Caki2 (cell line): ENCODE measurements around the gene MYO1B. TPM values are rescaled to one million over a fixed set of nuclear protein-coding genes. Genes with fewer than 3 reads are reported as not detected.
A peak's percentile ranks its signal among the peaks of the same experiment; 100 is the strongest.

Experiments used
- DNase-seq: peaks from one replicate; pipeline ENCODE4 v3.0.0-alpha.2; 2015; ENCODE audit warnings: low read depth
- in situ Hi-C: cut with HindIII; loops from 2 replicates; pipeline ENCODE4 v1.10.0; 2016; ENCODE audit warnings: low sequenced_read_pairs, low pct_unique_long_range_greater_than_20kb, mixed read lengths
- total RNA-seq: library from RNA; depleted of rRNA; stranded (reverse); fragments of >200 nt; shearing (Covaris generic); gene quantifications from 2 replicates; pipeline ENCODE4 v1.2.3, GENCODE V29; 2014; ENCODE audit warnings: low replicate concordance

The MYO1B gene
- total RNA-seq, 1 experiment from 2014 or later, result 47.0 TPM

DNA sequence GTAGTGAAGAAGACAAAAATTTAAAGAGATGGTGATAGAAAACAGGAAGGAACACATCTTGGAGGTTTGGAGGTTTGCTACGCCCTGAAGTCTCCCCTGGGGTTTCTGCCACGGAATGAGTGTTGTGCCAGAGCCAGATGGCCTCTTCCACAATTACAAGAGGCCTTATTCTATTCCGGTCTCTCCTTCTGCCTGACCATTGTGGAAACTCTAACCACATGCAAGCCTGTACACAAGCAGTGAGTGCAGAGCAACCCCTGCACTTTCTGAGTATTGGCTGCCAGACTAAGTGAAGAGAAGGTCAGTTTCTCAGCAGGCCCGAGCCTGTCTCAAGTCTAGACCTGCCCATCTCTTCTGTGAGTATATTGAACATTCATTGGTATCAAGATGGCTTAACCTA lies 22.7 kb upstream of the MYO1B start:
- in situ Hi-C loops, result no loop called here
- DNase-seq, result no peak

DNA sequence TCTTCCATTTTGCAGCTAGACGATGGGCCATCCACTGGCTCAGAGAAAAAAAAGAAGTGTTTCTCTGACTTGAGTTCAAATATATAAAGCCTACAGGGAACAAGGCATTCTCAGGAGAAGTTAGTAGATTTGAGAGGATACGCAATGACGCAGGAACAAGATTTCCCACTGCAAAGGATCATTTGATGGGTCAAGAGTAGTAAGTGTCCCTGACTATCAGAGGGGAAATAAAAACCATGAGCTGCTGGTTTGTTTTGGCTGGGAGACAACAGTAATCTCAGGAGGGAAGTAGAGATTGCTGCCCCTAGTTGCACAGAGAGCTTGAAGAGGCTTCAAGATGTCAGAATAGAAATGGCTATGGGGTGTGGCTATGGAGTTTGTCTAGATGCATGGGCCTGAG lies 22.3 kb upstream of the MYO1B start:
- in situ Hi-C loops, result no loop called here
- DNase-seq, result peak; percentile 37

DNA sequence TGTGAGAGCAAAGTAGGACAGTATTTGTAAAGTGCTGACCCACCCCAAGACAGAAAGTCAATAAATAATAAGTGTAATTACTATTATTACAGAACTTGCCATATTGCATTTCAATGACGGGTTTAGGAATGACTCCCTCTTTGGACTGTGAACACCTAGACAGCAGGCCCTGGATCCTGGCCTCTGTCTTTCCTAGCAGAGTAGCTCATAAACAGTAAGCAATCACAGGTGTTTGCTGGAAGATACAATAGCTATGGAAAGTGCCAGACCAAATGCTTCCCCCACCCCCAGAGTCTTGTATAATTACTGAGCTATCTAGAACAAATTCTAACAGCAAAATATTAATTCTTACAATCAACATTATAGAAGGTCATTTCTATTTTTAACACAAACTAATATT lies 20.1 kb upstream of the MYO1B start:
- no peak for DNase-seq
- in situ Hi-C loops, result no loop called here

DNA sequence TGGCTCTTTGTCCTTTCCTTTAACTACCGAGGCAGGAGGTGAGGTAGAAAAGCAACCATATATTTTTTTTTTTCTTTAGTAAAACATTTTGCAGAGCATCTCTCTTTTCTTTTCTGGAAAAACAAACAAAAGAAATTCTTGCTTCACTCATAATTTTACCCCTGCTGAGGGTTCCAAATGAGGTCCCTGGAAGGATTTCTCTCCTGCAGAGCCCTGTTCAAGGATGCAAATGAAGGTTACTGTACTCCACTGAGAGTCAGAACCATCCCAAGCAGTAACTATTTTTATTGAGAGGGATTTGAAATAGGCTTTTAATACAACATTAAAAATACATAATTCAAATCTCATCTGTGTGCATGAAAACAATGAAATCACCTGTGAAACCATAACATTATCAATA lies 19.5 kb upstream of the MYO1B start:
- DNase-seq, result no peak
- in situ Hi-C loops, result no loop called here

DNA sequence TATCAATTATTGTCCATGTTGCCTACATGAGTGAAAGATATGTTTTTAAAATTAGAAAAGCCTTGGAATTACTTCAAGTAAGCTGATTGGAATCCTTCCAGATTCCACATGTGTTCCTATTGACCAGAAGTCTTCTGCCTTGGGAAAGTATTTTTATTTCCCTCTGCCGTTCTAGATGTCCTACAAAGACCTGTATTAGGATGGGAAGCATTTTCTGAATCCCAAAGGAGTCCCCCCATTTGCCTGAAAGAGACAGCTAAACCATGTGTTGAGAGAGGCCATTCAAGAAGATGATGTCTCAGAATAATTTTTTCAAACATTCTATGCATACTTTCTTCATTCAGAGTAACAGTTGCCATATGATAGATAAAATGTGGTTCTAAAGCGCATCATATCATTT lies 19.0 kb upstream of the MYO1B start:
- DNase-seq, result no peak
- in situ Hi-C loops, result no loop called here

DNA sequence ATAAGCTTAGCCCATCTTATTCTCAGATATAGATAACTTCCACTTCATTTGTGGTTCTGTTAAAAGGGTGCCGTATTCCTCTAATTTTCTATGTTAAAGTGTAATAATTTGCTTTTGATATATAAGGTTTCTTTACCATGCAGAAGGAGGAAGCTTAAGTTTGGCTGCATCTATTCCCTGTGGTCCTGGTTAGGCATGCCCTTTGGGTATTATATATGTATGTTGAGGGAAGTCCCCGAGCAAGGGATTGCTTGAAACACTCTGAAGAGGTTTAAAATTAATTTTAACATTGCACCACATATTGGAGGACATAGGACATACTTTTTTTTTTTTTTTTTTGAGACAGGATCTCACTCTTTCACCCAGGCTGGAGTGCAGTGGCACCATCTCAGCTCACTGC lies 16.9 kb upstream of the MYO1B start:
- in situ Hi-C loops, result no loop called here
- DNase-seq, result no peak

DNA sequence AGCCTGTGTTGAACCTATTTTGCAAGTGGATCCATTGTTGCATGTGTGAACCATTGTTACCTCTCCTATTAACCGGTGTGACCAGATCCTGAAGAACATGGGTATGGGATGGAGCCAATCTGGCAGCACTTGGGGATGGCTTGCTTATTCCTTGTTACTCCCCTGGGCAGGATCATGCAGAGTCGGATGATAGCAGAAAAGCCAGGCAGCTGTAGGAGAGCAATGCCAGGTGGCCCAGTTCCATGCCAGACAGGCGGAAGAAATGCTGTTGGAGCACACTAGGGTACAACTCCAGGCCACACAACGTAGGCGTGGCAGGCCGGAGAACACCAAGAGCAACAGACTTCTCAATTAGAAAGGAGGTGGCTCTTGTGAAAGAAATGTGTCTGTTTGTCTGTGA lies 16.3 kb upstream of the MYO1B start:
- DNase-seq, result no peak
- in situ Hi-C loops, result no loop called here

DNA sequence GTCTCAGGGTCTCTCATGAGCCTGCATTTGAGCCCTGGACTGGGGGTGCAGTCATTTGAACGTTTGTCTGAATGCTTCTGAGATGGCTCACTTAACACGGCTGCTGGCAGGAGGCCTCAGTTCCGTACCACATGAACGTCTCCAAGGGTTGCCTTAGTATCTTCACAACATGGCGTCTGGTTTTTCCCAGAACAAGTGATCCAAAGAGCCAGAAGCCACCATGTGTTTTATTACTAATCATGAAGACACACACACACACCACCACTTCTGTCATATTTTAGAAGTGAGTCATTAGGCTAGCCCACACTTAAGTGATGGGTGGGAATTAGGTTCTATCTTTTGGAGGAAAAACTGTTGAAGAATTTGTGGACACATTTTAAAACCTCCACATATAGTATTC lies 15.0 kb upstream of the MYO1B start:
- in situ Hi-C loops, result no loop called here
- peak; percentile 76 for DNase-seq

DNA sequence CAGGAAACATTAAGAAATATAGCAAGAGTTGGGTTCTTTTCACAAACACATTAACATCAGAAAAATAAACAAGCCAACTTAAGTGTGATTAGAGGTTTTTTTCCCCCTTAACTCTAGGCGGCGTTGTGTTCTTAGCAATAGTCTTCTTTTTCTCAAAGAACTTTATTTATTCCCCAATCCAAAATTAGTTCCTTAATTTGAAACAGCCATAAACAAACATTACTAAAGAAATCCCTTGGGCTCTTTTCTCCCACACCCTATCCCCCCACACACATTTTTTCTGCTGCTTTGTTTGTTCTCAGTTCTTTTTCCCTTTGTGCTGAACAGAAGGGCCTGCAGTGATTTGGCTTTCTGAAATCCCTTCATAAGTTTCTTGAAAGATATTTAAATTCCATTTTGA lies 13.2 kb upstream of the MYO1B start:
- peak; percentile 34 for DNase-seq
- in situ Hi-C loops, result no loop called here

DNA sequence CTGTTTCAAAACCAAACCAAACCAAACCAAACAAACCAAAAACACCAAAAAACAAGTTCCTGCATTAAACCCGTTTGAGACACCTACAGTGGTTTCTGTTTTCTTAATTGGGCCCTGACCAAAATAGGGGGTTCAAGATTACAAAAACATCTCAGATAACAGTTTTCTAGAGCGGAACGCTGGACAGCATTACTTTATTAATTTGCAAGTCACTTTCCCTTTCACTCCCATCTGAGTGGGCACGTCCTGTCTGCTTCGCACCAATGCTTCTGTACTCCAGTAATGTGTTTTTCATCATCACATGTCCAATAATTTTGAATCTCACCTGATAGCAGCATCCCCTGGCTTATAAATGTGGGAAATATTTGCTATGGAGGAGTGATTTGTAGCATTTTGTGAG lies 11.7 kb upstream of the MYO1B start:
- in situ Hi-C loops, result no loop called here
- DNase-seq, result no peak

DNA sequence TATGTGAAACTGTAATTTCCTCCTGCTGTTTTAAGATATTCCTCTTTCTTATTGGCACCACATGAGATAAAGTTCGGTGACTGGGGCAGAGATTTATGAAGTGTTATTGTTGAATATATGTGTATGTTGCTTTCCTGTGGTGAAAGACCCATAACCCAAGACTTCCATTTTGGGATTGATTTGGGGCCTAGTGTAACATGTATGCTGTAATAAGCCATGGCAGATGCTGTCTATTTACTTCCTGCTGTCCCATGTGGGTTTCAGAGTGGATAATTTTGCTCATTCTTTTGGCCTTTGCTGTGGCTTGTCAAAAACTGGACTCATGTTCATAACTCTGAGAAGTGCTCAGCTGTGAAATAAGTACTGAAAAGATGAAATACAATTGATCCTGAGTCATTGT lies 10.8 kb upstream of the MYO1B start:
- no peak for DNase-seq
- in situ Hi-C loops, result no loop called here

DNA sequence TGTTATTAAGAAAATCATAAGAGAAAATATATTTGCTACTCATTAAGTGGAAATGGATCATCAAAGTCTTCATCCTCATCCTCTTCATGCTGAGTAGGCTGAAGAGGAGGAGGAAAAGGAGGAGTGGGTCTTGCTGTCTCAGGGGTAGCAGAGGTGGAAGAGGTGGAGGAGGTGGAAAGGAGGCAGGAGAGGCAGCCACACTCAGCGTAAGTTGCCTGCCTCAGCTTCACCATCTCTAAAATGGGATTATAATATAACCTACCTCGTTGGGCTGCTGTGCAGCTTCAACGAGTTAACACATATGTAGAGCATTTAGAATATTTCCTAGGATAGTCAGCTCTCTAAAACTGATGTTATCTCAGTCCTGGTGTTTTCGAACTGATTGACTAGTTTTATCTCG lies 4.3 kb upstream of the MYO1B start:
- in situ Hi-C loops, result no loop called here
- no peak for DNase-seq

DNA sequence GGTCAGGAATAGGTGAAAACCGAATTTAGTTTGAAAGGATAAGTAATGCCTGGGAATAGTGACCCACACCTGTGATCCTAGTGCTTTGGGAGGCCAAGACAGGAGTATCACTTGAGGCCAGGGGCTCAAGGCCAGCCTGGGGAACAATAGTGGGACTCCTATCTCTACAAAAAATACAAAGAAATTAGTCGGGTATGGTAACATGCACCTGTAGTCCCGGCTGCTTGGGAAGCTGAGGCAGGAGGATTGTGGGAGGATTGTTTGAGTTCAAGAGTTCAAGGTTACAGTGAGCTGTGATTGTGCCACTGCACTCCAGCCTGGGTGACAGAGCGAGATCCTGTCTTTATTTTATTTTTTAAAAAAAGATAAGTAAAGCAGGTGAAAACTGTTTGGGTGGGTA lies 3.8 kb upstream of the MYO1B start:
- in situ Hi-C loops, result no loop called here
- DNase-seq, result no peak

DNA sequence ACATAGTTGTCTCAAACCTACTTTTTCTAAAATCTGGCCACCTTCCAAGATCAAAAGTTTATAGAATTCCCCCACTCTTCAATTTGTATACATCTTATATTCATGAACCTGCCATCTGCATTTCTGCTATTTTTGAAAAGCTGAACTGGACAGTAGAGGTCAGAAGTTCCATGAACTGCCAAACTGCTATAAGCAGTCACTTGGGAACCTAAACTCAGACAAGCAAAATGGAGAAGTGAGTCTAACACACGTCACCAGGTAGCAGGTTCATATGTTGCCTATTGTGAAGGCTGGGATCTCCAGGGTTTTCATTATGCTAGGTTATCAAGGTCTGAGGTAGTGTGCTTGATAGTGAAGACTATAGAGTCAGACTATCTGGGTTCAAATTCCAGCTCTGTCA lies 2.0 kb upstream of the MYO1B start:
- no peak for DNase-seq
- in situ Hi-C loops, result no loop called here

DNA sequence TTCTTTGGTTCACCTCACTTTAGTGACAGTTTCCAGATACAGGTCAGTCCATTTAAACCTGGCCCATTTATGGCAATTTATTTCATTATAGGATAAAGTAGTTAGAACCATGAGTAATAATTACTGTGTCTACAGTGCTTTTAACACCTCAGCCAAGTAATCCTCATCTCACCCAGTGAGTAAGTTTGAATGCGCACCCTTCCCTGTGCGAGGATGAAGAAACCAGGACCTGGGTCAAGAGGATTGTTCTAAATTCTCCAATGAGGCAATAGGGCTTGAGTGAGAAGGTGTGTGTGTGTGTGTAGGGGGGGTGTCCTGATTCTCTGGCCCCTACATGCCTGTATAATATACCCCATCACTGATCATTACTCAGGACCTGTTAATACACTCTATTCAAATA lies 854 bp upstream of the MYO1B start:
- no peak for DNase-seq
- in situ Hi-C loops, result no loop called here

DNA sequence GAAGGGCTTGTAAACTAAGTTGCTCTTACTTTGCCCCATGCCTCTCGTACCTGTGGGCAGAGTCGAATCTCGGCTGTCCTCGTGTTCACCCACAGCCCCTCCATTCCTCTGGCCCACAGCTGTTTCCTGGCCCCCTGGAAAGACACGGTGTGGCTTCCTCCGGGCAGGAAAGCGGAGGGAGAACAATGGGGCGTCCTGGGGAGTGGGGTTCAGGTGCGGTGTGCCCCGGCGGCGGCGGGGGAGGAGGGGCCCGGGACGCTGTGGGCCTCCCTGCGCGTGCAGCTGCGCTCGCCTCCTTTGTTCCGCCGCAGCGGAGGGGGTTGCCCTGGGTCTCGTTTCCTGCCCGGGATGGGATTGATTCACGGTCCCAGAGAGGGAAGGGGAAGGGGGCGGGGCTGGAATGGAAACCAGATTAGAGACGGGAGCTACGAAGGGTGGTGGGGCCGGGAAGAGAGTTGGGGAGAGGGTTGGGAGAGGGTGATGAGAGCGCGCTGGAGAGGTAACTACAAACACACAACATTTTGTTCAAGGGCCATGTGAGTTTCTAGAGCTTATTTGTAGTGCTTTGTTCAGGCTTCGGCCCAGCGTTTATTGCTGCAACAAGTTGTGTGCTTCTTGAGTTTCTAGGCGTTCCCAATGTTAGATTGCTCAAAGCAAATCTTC lies 796 bp downstream of the MYO1B start:
- peak; percentile 54 for DNase-seq
- in situ Hi-C loops, result no loop called here

DNA sequence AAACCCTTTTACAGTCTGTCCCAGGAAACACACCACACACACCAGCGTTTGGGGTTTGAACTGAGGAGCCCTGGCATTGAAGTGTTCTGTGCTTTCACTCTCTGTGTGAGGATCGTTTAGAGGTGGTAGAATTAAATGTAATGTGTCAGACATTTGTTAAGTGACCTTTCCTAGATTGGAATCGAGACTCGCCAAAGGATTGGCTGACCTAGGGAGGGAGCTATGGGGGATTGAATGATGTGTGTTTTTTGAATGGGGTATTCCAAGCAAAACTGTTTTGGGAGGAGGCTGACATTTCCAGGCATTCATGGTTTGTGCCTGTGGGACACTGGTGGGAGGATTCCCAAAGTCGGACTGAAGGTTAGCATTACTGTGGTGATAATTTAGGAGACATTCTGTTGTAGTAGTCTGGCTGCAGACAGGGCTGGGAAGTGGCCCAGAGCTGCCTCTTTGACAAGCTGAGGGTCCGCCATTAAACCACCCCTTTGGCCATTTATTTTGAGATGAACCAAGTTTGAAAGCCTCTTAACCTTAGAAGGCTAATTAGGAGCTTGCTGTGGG lies 1.7 kb downstream of the MYO1B start:
- DNase-seq, result peak; percentile 15
- in situ Hi-C loops, result no loop called here

DNA sequence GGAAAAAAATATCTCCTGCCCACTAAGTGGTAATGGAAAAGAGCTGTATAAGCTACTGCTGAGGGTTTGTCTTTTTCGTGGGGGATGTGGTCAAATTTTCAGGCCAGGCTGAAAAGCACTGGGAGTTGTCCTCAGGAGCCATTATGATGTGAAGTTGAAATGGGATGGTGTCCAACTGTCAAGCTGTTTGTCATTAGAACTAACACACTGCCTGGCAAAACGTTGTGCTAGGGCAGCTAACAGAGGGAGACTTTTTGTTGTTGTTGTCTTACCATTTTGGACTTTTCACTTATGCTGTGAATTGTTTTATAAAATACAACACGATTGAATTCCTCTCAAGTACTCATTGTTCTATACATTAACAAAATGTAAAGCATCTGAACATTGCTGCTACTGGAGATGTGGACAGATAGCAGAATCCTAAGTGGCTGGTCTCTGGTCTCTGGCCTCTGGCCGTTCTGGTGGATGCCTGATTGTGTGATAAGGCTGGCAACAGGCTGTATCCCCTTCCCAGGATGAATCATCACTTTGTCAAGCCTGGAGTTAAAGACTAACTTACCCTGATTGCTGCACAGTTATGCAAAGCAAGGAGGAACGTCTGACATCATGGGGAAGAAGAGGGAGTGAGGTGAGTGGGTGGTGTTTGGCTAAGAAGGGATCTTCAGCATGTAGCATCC lies 2.3 kb downstream of the MYO1B start:
- in situ Hi-C loops, result no loop called here
- peak; percentile 92 for DNase-seq

DNA sequence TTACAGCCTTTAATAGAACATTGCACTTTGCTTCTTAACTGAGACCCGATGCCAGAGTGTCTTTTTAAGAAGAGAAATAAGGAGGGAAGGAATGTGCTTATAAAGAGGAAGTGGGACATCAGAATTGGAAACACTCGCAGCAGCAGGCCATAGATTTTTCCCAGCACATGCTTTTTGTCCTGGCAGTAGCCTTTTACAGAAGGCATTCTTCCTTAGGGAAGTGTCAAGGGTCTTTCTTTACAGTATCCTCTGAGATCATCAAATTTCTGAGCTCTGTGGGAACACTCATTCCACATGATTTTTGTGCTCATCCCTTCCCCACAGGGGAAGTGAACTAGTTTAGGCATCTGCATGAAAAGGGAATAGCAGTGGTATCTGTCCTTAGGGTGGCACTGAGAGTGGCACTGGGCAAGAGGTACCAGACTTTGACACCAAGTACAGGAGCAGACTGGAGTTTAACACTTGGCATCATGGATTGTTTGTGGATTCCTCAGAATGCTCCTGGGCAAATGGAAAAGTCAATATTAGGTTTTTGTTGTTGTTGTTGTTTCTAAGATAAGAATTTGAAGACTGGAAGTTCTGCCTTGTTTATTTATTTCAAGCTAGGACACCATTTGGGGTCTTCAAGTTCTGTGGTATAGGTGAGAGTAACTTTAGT lies 4.1 kb downstream of the MYO1B start:
- DNase-seq, result no peak
- in situ Hi-C loops, result no loop called here

DNA sequence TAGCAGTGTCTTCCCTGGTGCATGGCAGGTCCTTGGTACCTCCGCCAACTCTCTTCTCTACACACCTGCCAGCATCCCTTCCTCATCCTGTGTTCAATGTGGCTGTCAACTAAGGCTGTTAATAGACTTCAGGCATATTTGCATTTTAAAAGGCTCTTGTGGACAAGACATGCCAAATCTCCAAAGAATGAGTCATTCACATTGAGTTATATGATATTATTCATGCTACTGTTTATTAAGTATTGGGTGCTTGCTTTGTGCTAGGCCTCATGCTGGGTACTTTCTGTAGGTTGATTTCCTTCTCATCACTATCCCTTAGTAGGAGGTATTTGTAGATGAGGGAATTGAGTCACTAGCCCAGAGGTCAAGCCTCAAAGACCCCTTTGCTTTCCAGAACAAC lies 5.2 kb downstream of the MYO1B start:
- DNase-seq, result no peak
- in situ Hi-C loops, result no loop called here
